ENCODE measurements around the gene HS1BP3.

Gene HS1BP3

GRCh38 chr2:20621366-20622295 lies 29.3 kb downstream of the HS1BP3 start:
- H3K4me3 ChIP-seq (ENCODE audit: low read depth, low read length) = no peak overlapping the region
- H3K9ac ChIP-seq (ENCODE audit: low read depth, low read length) = no peak overlapping the region
- H3K4me1 ChIP-seq (ENCODE audit: control insufficient read depth, insufficient read depth, low read length) = no peaks in the 10 kb centered on the region
- no peaks in the 10 kb centered on the region for H3K27me3 ChIP-seq (ENCODE audit: control insufficient read depth, insufficient read depth, low read length)
- no peaks in the 10 kb centered on the region for H3K9me3 ChIP-seq (ENCODE audit: control insufficient read depth, insufficient read depth, low read length)
- H3K36me3 ChIP-seq (ENCODE audit: control insufficient read depth, insufficient read depth, low read length) = no peaks in the 10 kb centered on the region

DNA sequence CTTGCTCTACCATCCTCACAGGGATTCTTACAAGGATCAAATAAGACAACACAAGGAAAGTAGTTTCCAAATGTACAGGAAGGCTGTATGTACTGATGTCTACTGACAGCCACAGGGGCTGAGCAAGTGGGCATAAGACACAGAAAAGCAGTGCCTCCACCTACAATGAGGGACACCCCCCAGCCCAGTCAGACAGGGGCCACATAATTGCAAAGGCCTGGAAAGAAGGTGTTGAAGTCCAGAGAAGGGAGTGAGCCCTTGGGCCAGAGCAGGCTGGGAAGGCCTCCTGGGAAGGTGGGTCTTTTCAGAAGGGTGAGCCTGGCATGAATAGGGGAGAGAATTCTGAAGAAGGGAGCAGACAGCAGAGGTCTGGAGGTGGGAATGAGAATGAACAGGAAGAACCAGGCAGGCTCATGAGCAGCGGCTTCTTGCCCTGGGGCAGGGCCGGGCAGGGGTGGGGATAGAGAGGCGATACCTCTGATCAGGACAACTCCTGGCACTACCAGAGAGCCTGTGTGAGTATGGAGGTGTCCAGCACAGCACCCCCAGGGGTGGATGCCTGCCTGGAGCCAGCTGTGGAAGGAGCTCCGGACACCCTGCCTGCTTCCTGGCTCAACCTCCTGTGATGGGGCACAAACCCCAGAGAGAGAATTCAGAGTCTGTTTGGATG lies 30.1 kb downstream of the HS1BP3 start:
- Histone ChIP-seq H3K27me3 (ENCODE audit: control insufficient read depth, insufficient read depth, low read length) (no peaks in the 10 kb centered on the region), H3K9ac (ENCODE audit: low read depth, low read length) (no peak overlapping the region), H3K36me3 (ENCODE audit: control insufficient read depth, insufficient read depth, low read length) (no peaks in the 10 kb centered on the region), H3K4me1 (ENCODE audit: control insufficient read depth, insufficient read depth, low read length) (no peaks in the 10 kb centered on the region), H3K9me3 (ENCODE audit: control insufficient read depth, insufficient read depth, low read length) (no peaks in the 10 kb centered on the region), H3K4me3 (ENCODE audit: low read depth, low read length) (no peak overlapping the region)

GRCh38 chr2:20620271-20620681 lies 30.6 kb downstream of the HS1BP3 start:
- Histone ChIP-seq H3K9ac (ENCODE audit: low read depth, low read length) (no peak overlapping the region), H3K4me1 (ENCODE audit: control insufficient read depth, insufficient read depth, low read length) (no peaks in the 10 kb centered on the region), H3K9me3 (ENCODE audit: control insufficient read depth, insufficient read depth, low read length) (no peaks in the 10 kb centered on the region), H3K36me3 (ENCODE audit: control insufficient read depth, insufficient read depth, low read length) (no peaks in the 10 kb centered on the region), H3K27me3 (ENCODE audit: control insufficient read depth, insufficient read depth, low read length) (no peaks in the 10 kb centered on the region), H3K4me3 (ENCODE audit: low read depth, low read length) (no peak overlapping the region)

- Histone ChIP-seq H3K9me3 (ENCODE audit: control insufficient read depth, insufficient read depth, low read length) (no peaks in the 10 kb centered on the region), H3K9ac (ENCODE audit: low read depth, low read length) (no peak overlapping the region), H3K36me3 (ENCODE audit: control insufficient read depth, insufficient read depth, low read length) (no peaks in the 10 kb centered on the region), H3K27me3 (ENCODE audit: control insufficient read depth, insufficient read depth, low read length) (no peaks in the 10 kb centered on the region), H3K4me1 (ENCODE audit: control insufficient read depth, insufficient read depth, low read length) (peaks cover 5% of the 10 kb centered on the region), H3K4me3 (ENCODE audit: low read depth, low read length) (no peak overlapping the region)
Measured at GRCh38 chr2:20619624-20620024, 31.3 kb downstream of the HS1BP3 start.

DNA sequence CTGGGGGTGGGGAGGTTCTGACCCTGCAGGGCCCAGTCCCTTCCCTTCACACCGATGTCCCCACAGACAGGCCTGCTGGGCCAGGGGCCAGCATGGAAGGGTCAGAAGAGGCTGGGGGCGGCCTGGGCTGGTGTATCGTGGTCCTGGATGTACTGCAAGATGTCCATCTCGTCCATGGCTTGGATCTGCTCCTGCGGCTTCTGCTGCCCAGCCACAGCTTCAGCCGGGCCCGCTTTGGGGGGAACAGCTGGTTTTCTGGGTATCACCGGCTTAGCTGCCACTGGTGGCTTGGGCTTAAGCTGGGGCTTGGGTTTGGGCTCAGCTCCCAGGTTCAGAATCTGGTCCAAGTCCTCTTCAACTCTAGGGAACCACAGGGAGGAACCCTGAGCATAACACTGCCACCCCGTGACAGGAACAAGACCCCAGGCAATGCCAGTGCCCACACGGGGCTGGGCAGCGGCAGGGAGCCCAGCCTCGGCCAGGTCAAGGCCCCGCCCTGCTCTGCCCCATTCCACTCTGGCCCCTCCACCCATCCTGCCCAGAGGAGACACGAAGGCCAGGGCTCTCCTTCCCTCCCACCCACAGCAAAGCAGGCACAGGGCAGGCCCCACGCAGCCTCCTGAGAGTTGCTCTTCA lies 31.9 kb downstream of the HS1BP3 start:
- Histone ChIP-seq H3K9me3 (ENCODE audit: control insufficient read depth, insufficient read depth, low read length) (no peaks in the 10 kb centered on the region), H3K27me3 (ENCODE audit: control insufficient read depth, insufficient read depth, low read length) (no peaks in the 10 kb centered on the region), H3K9ac (ENCODE audit: low read depth, low read length) (no peak overlapping the region), H3K36me3 (ENCODE audit: control insufficient read depth, insufficient read depth, low read length) (no peaks in the 10 kb centered on the region), H3K4me1 (ENCODE audit: control insufficient read depth, insufficient read depth, low read length) (peaks cover 11% of the 10 kb centered on the region), H3K4me3 (ENCODE audit: low read depth, low read length) (no peak overlapping the region)

DNA sequence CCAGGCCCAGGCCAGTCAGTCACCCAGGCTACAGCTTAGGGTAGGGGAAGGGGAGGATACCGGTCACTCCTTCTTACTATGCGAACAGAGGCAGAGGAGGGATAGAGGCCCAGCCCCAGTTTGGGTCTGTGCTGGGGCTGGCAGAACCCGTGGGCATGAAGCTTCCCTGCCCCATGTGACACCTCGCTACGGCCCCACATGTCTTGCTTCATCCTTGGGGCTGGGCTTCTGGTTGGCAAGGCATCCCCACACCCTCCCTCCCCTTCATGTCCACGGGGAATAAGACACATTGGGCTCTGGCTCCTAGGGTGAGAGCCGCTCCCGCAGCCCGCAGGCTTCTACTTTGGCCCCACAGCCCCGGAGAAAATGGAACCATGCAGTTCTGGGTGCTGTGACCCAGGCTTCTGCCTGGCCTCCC lies 32.4 kb downstream of the HS1BP3 start:
- no peak overlapping the region for H3K9ac ChIP-seq (ENCODE audit: low read depth, low read length)
- peaks cover 11% of the 10 kb centered on the region for H3K4me1 ChIP-seq (ENCODE audit: control insufficient read depth, insufficient read depth, low read length)
- no peak overlapping the region for H3K4me3 ChIP-seq (ENCODE audit: low read depth, low read length)
- no peaks in the 10 kb centered on the region for H3K27me3 ChIP-seq (ENCODE audit: control insufficient read depth, insufficient read depth, low read length)
- H3K36me3 ChIP-seq (ENCODE audit: control insufficient read depth, insufficient read depth, low read length) = no peaks in the 10 kb centered on the region
- no peaks in the 10 kb centered on the region for H3K9me3 ChIP-seq (ENCODE audit: control insufficient read depth, insufficient read depth, low read length)

DNA sequence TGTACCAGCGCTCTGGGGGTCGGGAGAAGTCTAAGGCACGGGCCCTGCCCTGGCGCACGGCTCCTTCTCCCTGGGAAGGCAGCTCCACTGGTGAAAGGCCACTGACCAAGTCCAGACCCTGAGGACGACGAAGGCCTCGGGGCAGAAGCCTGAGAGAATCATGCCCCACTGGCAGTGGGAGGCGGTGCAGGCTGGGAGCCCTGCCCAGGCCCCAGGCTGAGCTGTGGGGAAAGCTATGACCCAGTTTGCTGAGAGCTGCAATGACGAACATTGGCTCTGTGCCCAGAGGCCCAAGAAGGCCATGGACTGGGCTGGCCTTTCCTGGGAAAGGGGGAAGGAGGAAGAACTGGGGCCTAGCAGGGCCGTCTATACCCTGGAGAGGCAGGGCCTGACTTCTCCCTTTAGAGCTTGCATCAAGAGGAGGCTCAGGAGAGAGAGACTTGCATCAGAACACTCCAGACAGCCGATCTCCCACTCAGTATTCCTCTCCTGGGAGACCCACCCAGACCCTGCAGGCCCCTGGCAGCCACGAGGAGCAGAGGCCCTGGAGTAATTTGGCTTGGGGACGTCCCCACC lies 32.9 kb downstream of the HS1BP3 start:
- no peak overlapping the region for H3K4me3 ChIP-seq (ENCODE audit: low read depth, low read length)
- H3K4me1 ChIP-seq (ENCODE audit: control insufficient read depth, insufficient read depth, low read length) = peaks cover 11% of the 10 kb centered on the region
- no peaks in the 10 kb centered on the region for H3K9me3 ChIP-seq (ENCODE audit: control insufficient read depth, insufficient read depth, low read length)
- H3K9ac ChIP-seq (ENCODE audit: low read depth, low read length) = no peak overlapping the region
- H3K36me3 ChIP-seq (ENCODE audit: control insufficient read depth, insufficient read depth, low read length) = no peaks in the 10 kb centered on the region
- H3K27me3 ChIP-seq (ENCODE audit: control insufficient read depth, insufficient read depth, low read length) = no peaks in the 10 kb centered on the region

- no peaks in the 10 kb centered on the region for H3K27me3 ChIP-seq (ENCODE audit: control insufficient read depth, insufficient read depth, low read length)
- no peak overlapping the region for H3K4me3 ChIP-seq (ENCODE audit: low read depth, low read length)
- H3K4me1 ChIP-seq (ENCODE audit: control insufficient read depth, insufficient read depth, low read length) = peaks cover 11% of the 10 kb centered on the region
- no peak overlapping the region for H3K9ac ChIP-seq (ENCODE audit: low read depth, low read length)
- H3K9me3 ChIP-seq (ENCODE audit: control insufficient read depth, insufficient read depth, low read length) = no peaks in the 10 kb centered on the region
- H3K36me3 ChIP-seq (ENCODE audit: control insufficient read depth, insufficient read depth, low read length) = no peaks in the 10 kb centered on the region
Measured at GRCh38 chr2:20617081-20617575, 33.8 kb downstream of the HS1BP3 start.

GRCh38 chr2:20616341-20616871 lies 34.5 kb downstream of the HS1BP3 start:
- Histone ChIP-seq H3K27me3 (ENCODE audit: control insufficient read depth, insufficient read depth, low read length) (no peaks in the 10 kb centered on the region), H3K4me1 (ENCODE audit: control insufficient read depth, insufficient read depth, low read length) (peaks cover 11% of the 10 kb centered on the region), H3K36me3 (ENCODE audit: control insufficient read depth, insufficient read depth, low read length) (no peaks in the 10 kb centered on the region), H3K9me3 (ENCODE audit: control insufficient read depth, insufficient read depth, low read length) (no peaks in the 10 kb centered on the region), H3K9ac (ENCODE audit: low read depth, low read length) (no peak overlapping the region), H3K4me3 (ENCODE audit: low read depth, low read length) (no peak overlapping the region)

DNA sequence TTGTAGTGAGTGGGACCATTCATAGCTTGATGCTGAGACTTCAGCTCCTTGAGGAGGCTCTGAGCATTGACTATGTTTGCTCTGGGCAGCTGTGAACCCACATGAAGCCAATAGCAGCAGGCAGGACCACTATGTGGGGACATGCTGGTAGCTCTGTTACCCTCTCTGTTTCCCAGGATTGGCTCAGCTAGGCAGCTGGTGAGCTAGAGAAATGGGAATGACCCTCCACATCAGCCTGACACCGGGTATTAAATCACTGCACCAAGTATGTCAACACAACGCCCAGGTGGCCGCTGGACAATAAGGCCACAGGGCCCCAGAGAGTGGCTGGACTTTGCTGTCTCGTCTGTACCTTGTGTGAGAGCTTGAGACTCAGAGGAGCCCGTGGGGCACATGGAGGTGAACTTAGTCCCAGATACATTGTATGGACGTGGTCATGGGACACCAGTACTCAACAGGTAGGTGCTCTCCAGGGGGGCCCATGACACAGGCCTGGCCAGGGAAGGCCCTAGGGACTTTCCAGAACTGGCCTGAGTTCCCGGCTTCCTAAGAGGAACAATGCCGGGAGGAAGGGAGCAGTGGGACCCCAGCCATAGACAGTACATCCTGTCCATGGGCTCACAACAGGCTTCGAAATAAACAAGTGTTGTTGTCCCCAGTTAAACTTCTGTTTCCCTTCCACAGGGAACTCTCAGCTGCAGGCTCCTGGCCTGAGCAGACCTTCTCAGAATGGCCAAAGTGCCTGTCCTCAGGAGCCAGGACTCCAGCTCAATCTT lies 35.2 kb downstream of the HS1BP3 start:
- Histone ChIP-seq H3K9ac (ENCODE audit: low read depth, low read length) (no peak overlapping the region), H3K4me3 (ENCODE audit: low read depth, low read length) (no peak overlapping the region), H3K27me3 (ENCODE audit: control insufficient read depth, insufficient read depth, low read length) (no peaks in the 10 kb centered on the region), H3K36me3 (ENCODE audit: control insufficient read depth, insufficient read depth, low read length) (no peaks in the 10 kb centered on the region), H3K9me3 (ENCODE audit: control insufficient read depth, insufficient read depth, low read length) (no peaks in the 10 kb centered on the region), H3K4me1 (ENCODE audit: control insufficient read depth, insufficient read depth, low read length) (peaks cover 11% of the 10 kb centered on the region)

DNA sequence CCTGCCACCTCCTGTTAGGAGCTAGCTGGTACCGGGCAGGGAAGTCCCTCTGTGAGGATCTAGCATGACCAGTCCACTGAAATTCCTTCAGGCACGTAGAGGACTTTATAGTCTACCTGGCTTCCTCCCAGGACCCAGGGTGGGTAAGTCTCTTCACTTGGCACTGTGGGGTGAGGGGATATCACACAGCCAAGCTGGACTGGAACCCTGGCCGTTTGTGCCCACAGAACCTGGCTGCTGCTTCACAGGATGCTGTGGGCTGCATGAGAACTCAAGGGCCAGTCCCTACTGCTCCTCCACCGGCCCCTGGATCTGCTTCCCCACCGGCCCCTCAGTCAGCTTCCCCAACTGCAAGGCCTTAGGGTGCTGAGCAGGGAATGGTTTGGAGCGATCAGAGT lies 35.8 kb downstream of the HS1BP3 start:
- no peaks in the 10 kb centered on the region for H3K27me3 ChIP-seq (ENCODE audit: control insufficient read depth, insufficient read depth, low read length)
- H3K9me3 ChIP-seq (ENCODE audit: control insufficient read depth, insufficient read depth, low read length) = no peaks in the 10 kb centered on the region
- H3K36me3 ChIP-seq (ENCODE audit: control insufficient read depth, insufficient read depth, low read length) = no peaks in the 10 kb centered on the region
- peaks cover 11% of the 10 kb centered on the region for H3K4me1 ChIP-seq (ENCODE audit: control insufficient read depth, insufficient read depth, low read length)
- H3K9ac ChIP-seq (ENCODE audit: low read depth, low read length) = no peak overlapping the region
- H3K4me3 ChIP-seq (ENCODE audit: low read depth, low read length) = no peak overlapping the region
